Measurements from ENCODE around the gene MAD1L1.
"Not testable (repeated sequence)": the region's sequence is repeated elsewhere in the genome, so short reads cannot be mapped to it uniquely, and the experiment has no call there.

The MAD1L1 gene

DNA sequence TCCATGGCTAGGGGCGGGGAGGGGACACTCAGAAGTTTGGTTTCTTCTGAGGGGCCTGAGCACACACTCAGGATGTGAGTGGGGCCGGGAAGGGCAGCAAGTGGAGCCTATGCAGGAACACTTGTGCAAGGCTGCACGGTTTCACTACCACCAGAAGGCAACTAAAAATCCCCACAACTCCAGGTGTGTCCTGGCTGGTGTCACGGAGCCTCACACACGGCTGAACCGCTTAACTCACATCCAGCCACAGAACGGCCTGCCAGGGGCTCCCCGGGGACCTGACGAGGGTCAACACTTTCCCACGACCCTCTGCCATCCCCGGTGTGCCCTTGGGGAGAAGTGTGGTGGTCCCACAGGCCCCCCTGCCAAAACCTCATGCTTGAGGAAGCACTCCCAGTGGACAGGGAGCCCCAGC, 388.8 kb downstream of the MAD1L1 start:
- H3K4me3 ChIP-seq (ENCODE audit: low read depth in 1 of 2, low read length in 2 of 2), result no peak overlapping the region
- peaks cover 41% of the 10 kb centered on the region for H4K20me1 ChIP-seq (ENCODE audit: insufficient read depth, low read length)
- no peaks in the 10 kb centered on the region for H3K4me1 ChIP-seq (ENCODE audit: insufficient read depth, low read length)
- H3K9ac ChIP-seq (ENCODE audit: low read depth, low read length), result no peak overlapping the region
- no peak overlapping the region for H2AFZ ChIP-seq (ENCODE audit: low read depth, low read length)
- no peak overlapping the region for H3K27ac ChIP-seq (ENCODE audit: low read length)
- TF ChIP-seq EZH2 (IDR thresholded peaks at IDR 0.05; ENCODE audit: borderline replicate concordance, low read depth, low read length, severe bottlenecking), result no peak
- TF ChIP-seq, protein P1, sequence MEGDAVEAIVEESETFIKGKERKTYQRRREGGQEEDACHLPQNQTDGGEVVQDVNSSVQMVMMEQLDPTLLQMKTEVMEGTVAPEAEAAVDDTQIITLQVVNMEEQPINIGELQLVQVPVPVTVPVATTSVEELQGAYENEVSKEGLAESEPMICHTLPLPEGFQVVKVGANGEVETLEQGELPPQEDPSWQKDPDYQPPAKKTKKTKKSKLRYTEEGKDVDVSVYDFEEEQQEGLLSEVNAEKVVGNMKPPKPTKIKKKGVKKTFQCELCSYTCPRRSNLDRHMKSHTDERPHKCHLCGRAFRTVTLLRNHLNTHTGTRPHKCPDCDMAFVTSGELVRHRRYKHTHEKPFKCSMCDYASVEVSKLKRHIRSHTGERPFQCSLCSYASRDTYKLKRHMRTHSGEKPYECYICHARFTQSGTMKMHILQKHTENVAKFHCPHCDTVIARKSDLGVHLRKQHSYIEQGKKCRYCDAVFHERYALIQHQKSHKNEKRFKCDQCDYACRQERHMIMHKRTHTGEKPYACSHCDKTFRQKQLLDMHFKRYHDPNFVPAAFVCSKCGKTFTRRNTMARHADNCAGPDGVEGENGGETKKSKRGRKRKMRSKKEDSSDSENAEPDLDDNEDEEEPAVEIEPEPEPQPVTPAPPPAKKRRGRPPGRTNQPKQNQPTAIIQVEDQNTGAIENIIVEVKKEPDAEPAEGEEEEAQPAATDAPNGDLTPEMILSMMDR (IDR thresholded peaks at IDR 0.05; ENCODE audit: borderline replicate concordance, extremely low read depth, low read length, poor library complexity, severe bottlenecking), result no peak
- 0 out of 2 replicates have a peak, but pooled peaks cover 2% of the 10 kb centered on the region for H3K79me2 ChIP-seq (ENCODE audit: insufficient read depth, low read length)
- peaks cover 65% of the 10 kb centered on the region for H3K36me3 ChIP-seq (ENCODE audit: insufficient read depth, low read length)
- ATAC-seq (ENCODE audit: insufficient read depth, low read depth), result no peak
- DNase-seq, result no peak
- no peaks in the 10 kb centered on the region for H3K9me3 ChIP-seq (ENCODE audit: insufficient read depth, low read length, severe bottlenecking)
- H3K27me3 ChIP-seq (ENCODE audit: insufficient read depth, low read length, poor library complexity), result no peaks in the 10 kb centered on the region
- H3K4me2 ChIP-seq (ENCODE audit: insufficient read depth, low read length), result no peak overlapping the region

DNA sequence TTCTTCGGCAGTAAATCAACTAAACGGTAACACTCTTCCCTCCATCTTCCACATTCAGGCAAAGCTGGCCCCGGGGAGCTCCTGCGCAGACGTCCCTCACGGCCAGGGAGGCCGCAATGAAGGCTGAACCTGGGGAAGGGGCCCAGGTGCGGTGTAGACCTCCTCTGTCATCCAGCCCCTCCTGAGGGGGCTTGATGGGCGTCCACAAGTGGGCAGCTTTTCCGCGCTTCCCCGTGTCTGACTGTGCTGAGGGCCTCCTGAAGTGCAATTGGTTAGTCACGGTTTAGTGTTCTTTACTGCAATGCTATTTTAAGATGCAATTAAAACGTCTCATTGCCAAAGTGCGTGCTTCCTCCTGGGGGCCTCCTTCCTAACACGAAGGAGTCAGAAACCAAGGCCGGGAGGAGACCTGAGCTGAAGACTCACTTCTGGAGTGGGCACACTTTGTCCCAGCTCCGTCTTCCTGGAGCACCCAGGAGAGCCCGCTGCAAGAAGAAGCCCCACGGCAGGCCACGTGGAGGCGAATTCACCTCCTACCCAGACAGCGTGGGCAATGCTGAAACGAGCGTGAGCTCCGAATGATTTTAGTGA, 389.4 kb downstream of the MAD1L1 start:
- Histone ChIP-seq H3K4me2 (ENCODE audit: insufficient read depth, low read length) (no peak overlapping the region), H4K20me1 (ENCODE audit: insufficient read depth, low read length) (peaks cover 39% of the 10 kb centered on the region), H3K9ac (ENCODE audit: low read depth, low read length) (no peak overlapping the region), H3K27me3 (ENCODE audit: insufficient read depth, low read length, poor library complexity) (no peaks in the 10 kb centered on the region), H3K79me2 (ENCODE audit: insufficient read depth, low read length) (0 out of 2 replicates have a peak, but pooled peaks cover 2% of the 10 kb centered on the region), H2AFZ (ENCODE audit: low read depth, low read length) (no peak overlapping the region), H3K9me3 (ENCODE audit: insufficient read depth, low read length, severe bottlenecking) (no peaks in the 10 kb centered on the region), H3K27ac (ENCODE audit: low read length) (no peak overlapping the region), H3K36me3 (ENCODE audit: insufficient read depth, low read length) (peaks cover 63% of the 10 kb centered on the region), H3K4me1 (ENCODE audit: insufficient read depth, low read length) (no peaks in the 10 kb centered on the region), H3K4me3 (ENCODE audit: low read depth in 1 of 2, low read length in 2 of 2) (no peak overlapping the region)
- no peak for ATAC-seq (ENCODE audit: insufficient read depth, low read depth)
- TF ChIP-seq EZH2 (IDR thresholded peaks at IDR 0.05; ENCODE audit: borderline replicate concordance, low read depth, low read length, severe bottlenecking), result no peak
- TF ChIP-seq, protein P1 (IDR thresholded peaks at IDR 0.05; ENCODE audit: borderline replicate concordance, extremely low read depth, low read length, poor library complexity, severe bottlenecking), result no peak
- DNase-seq, result no peak

DNA sequence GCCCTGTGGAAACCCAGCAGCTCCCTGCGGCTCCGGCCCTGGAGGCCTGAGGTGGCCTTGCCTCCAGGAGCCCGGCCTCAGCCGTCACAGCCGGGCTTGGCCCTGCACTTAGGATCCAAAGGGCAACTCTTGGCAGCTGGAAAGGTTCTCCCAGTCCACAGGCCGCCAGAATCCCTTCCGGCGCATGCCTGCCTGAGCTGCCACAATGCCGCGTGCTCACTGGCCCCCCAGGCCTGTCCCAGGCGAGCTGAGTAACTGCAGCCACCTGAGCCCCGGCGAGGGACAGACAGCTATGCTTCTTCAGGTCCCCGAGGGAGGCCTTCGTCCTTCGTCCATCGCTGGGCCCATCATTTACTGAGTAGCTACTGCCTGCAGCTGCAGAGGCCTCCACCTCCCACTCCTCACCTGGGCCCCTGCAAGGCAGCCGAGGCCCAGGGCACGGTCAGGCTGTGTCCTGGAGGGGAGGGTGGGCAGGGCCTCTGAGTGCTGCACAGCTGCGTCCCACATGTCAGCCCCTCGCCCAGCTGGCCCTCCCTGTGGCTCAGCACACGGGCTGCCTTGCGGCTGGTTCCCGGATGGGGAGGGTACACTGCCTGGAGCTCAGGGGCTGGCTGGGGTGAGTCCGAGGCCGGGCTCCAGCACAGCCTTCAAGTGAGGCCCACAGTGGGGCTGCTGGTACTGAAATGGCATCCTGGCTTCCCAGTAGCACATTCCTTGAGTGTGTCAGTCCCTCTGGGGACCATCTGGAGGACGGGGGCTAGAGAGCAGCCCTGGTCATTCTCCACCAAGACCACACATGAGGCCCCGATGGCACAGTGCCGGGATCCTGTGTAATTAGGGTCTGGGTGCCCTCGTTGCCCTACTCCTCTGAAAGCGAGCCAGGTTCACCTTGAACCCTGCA, 390.2 kb downstream of the MAD1L1 start:
- Histone ChIP-seq H3K9me3 (ENCODE audit: insufficient read depth, low read length, severe bottlenecking) (no peaks in the 10 kb centered on the region), H3K4me3 (ENCODE audit: low read depth in 1 of 2, low read length in 2 of 2) (no peak overlapping the region), H3K9ac (ENCODE audit: low read depth, low read length) (no peak overlapping the region), H3K4me2 (ENCODE audit: insufficient read depth, low read length) (no peak overlapping the region), H3K27me3 (ENCODE audit: insufficient read depth, low read length, poor library complexity) (no peaks in the 10 kb centered on the region), H4K20me1 (ENCODE audit: insufficient read depth, low read length) (peaks cover 36% of the 10 kb centered on the region), H2AFZ (ENCODE audit: low read depth, low read length) (no peak overlapping the region), H3K36me3 (ENCODE audit: insufficient read depth, low read length) (peaks cover 65% of the 10 kb centered on the region), H3K27ac (ENCODE audit: low read length) (no peak overlapping the region), H3K4me1 (ENCODE audit: insufficient read depth, low read length) (no peaks in the 10 kb centered on the region), H3K79me2 (ENCODE audit: insufficient read depth, low read length) (0 out of 2 replicates have a peak, but pooled peaks cover 2% of the 10 kb centered on the region)
- DNase-seq, result no peak
- no peak for ATAC-seq (ENCODE audit: insufficient read depth, low read depth)
- TF ChIP-seq, protein P1 (IDR thresholded peaks at IDR 0.05; ENCODE audit: borderline replicate concordance, extremely low read depth, low read length, poor library complexity, severe bottlenecking), result no peak
- no peak for TF ChIP-seq EZH2 (IDR thresholded peaks at IDR 0.05; ENCODE audit: borderline replicate concordance, low read depth, low read length, severe bottlenecking)

DNA sequence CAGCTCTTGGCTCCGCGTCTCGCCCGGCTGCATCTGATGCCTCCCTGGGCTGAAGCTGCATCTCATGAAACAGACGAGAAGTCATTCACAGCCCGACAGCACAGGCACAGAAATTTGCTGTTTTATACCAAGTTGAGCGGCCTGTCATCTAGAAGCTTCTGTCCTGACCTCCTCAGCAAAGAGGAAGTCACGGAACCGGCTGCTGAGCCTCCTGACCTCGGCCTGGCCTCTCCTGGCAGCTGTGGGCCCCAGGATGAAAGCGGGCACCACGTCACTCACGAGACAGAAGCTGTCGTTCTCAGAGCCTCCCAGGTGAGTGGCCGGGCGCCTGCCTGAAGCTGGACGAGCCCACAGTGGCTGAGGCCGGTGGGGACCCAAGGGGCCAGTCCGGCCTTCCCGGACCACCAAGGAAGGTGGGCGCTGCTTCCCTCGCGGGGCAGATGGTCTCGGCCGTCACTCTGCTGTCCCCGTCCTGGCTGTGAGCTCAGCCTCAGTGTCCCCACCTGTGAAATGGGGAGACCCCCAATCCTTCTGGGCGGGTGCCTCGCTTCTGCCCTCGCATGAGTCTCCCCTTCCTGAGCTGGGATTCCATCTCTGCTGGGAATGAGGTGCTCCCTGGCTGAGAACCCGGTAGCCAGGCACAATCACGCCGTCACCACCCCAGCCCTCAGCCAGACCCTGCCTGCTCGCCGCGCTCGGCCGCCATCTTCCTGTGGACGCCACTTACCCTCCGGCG, 391.3 kb downstream of the MAD1L1 start:
- H3K9ac ChIP-seq (ENCODE audit: low read depth, low read length); H3K27me3 ChIP-seq (ENCODE audit: insufficient read depth, low read length, poor library complexity); H3K79me2 ChIP-seq (ENCODE audit: insufficient read depth, low read length); H2AFZ ChIP-seq (ENCODE audit: low read depth, low read length); H3K27ac ChIP-seq (ENCODE audit: low read length); DNase-seq; H3K4me2 ChIP-seq (ENCODE audit: insufficient read depth, low read length); H3K9me3 ChIP-seq (ENCODE audit: insufficient read depth, low read length, severe bottlenecking); H3K4me1 ChIP-seq (ENCODE audit: insufficient read depth, low read length); H3K4me3 ChIP-seq (ENCODE audit: low read depth in 1 of 2, low read length in 2 of 2); ATAC-seq (ENCODE audit: insufficient read depth, low read depth): not testable (repeated sequence)
- Histone ChIP-seq H4K20me1 (ENCODE audit: insufficient read depth, low read length) (peaks cover 28% of the 10 kb centered on the region), H3K36me3 (ENCODE audit: insufficient read depth, low read length) (peaks cover 58% of the 10 kb centered on the region)

DNA sequence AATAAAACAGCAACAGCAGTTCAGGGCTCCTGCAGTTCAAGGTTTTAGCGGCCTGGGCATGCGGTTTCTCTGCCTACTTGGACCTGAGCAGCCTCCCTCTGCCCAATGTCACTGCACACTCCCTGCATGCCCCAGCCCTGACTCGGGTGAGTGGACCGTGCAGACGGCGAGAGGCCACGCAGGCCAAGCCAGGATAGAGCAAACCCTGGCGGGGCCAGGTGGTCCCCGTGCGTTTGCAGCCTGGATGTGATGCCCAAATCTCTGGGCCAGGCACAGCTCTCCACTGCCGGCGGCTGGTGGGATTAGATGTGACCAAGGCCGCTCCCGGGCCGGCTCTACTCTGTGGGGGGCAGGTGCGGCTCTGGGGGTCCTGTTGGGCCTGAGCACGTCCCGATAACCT, 392.0 kb downstream of the MAD1L1 start:
- Histone ChIP-seq H4K20me1 (ENCODE audit: insufficient read depth, low read length) (peaks cover 21% of the 10 kb centered on the region), H3K36me3 (ENCODE audit: insufficient read depth, low read length) (peaks cover 51% of the 10 kb centered on the region)
- not testable (repeated sequence) for H3K27me3 ChIP-seq (ENCODE audit: insufficient read depth, low read length, poor library complexity); H3K79me2 ChIP-seq (ENCODE audit: insufficient read depth, low read length); H3K4me3 ChIP-seq (ENCODE audit: low read depth in 1 of 2, low read length in 2 of 2); H3K4me2 ChIP-seq (ENCODE audit: insufficient read depth, low read length); ATAC-seq (ENCODE audit: insufficient read depth, low read depth); H3K9me3 ChIP-seq (ENCODE audit: insufficient read depth, low read length, severe bottlenecking); DNase-seq; H2AFZ ChIP-seq (ENCODE audit: low read depth, low read length); H3K27ac ChIP-seq (ENCODE audit: low read length); H3K4me1 ChIP-seq (ENCODE audit: insufficient read depth, low read length); H3K9ac ChIP-seq (ENCODE audit: low read depth, low read length)

Data from DND-41 (cell line).